Effector CD8-positive, alpha-beta T cell (primary cell): ENCODE results near the gene NR3C1.

Source experiments
- DNase-seq: peaks from one replicate; lab custom pipeline; 2025; lab: John Stamatoyannopoulos, UW

Gene NR3C1

GRCh38 chr5:143398451-143399237 lies 4.8 kb downstream of the NR3C1 start:
- DNase-seq = no peak

DNA sequence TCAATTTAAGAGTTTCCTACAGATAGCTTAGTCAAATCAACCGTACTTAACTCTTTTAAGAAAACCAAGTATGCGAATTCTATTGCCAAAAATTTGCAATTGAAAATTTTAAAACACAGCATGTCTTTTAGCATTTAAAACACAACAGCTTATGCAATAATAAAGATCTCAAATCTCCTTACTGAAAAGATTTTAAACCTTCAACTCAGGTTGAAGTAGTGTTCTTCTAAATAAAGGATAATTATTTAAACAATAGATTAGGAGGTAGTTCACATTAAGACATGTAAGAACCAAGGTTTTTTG lies 5.5 kb downstream of the NR3C1 start:
- DNase-seq = no peak

DNA sequence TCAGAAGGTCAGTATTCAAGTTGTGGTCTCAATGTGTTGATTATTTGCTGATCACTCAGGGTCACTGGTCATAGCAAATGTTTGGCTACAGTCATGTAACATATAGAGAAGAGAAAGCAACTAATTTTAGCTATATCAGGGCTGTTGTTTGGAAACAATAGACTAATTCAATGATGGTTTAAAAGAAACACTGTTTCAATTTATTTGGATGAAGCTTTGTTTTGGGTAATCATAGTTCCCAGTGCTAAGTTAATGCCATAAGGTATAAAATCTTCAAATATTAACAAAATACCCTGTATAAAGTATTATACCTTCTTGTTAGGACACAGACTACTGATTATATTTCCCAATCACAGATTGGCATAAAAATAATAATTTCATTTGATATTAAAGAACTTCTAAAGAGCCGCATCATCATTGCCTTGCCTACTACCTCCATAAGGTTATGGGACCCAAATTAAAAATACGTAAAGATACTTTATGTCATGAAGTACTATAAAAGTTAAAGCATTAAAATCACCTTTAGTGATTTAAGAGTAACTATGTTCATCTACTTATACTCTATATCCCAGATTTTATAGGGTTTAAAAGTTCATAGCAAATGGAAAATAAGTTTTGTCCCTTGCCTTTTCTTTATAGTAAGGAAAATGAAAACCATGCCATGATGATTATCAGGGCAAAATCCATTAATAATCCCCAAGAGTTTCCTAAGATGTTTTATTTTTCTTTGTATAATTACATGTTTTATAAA lies 6.0 kb downstream of the NR3C1 start:
- DNase-seq = no peak

- DNase-seq = no peak
Measured at GRCh38 chr5:143396353-143396940, 7.0 kb downstream of the NR3C1 start.

- no peak for DNase-seq
Measured at GRCh38 chr5:143395638-143396352, 7.7 kb downstream of the NR3C1 start.

- no peak for DNase-seq
Measured at GRCh38 chr5:143393524-143393923, 10.0 kb downstream of the NR3C1 start.

GRCh38 chr5:143390941-143391340 lies 12.5 kb downstream of the NR3C1 start:
- DNase-seq = no peak

- no peak for DNase-seq
Measured at GRCh38 chr5:143390258-143390657, 13.2 kb downstream of the NR3C1 start.

DNA sequence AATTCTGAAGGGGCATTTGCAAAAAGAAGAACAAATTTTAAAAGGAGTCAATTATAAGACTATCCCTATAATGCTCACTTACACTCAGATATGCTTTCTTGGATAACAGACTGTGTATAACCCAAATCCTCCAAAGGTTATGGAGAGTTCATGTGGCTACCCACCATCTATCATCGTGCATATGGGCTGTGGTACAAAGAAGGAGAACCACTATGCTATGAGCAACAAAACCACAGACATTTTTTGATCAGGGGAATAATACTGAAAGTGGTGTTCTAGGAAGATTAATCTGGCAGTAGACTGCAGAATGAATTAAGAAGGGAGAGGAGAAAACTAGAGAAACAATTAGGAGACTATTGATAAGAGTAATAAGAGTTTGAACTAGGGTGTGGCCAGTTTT lies 16.8 kb downstream of the NR3C1 start:
- DNase-seq = no peak

DNA sequence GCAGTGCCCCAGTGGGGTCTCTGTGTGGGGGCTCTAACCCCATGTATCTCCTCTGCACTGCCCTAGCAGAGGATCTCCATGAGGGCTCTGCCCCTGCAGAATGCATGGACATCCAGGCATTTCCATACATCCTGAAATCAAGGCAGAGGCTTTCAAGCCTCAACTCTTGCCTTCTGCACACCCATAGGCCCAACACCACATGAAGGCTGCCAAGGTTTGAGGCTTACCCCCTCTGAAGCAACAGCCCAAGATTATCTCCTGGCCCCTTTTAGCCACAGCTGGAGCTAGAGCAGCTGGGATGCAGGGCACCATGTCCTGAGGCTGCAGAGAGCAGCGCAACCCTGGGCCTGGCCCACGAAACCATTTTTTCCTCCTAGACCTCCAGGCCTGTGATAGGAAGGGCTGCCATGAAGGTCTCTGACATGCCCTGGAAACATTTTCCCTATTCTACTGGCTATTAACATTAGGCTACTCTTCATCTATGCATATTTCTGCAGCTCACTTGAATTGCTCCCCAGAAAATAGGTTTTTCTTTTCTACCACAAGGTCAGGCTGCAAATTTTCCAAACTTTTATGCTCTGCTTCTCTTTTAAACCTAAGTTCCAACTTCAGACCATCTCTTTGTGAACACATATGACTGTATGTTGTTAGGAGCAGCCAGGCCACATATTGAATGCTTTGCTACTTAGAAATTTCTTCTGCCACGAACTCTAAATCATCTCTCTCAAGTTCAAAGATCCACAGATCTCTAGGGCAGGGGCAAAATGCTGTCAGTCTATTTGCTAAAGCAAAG lies 18.4 kb downstream of the NR3C1 start:
- DNase-seq = no peak

DNA sequence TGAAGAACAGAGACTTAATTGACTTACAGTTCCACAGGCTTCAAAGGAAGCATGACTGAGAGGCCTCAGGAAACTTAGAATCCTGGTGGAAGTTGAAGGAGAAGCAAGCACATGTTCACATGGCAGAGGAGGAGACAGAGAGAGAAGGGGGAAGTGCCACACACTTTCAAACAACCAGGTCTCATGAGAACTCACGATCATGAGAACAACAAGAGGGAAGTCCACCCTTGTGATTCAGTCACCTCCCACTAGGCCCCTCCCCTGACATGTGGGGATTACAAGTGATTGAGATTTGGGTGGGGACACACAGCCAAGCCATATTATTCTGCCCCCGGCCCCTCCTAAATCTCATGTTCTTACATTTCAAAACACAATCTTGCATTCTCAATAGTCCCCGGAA lies 19.5 kb downstream of the NR3C1 start:
- no peak for DNase-seq

GRCh38 chr5:143379606-143380005 lies 23.9 kb downstream of the NR3C1 start:
- no peak for DNase-seq

- DNase-seq = no peak
Measured at GRCh38 chr5:143376911-143377813, 26.3 kb downstream of the NR3C1 start.

GRCh38 chr5:143376195-143376779 lies 27.2 kb downstream of the NR3C1 start:
- DNase-seq = no peak

GRCh38 chr5:143374496-143375217 lies 28.8 kb downstream of the NR3C1 start:
- no peak for DNase-seq

DNA sequence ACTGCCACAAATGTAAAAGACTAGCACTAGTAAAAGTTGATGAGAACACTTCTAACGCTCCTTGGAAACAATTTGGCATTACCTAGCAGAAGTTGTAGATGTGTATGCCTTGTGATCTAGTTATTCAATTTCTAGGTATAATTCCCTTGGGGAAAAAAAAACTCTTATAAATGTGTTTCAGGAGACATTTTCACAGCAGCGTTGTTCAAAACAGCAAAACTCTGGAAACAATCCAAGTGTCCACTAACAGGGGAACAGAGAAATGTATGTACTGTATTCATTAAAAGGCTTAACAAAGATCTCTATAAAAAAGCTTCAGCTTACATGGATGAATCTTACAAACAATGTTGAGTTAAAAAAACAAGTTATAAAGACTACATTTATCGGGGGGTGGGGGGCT lies 30.4 kb downstream of the NR3C1 start:
- no peak for DNase-seq

DNA sequence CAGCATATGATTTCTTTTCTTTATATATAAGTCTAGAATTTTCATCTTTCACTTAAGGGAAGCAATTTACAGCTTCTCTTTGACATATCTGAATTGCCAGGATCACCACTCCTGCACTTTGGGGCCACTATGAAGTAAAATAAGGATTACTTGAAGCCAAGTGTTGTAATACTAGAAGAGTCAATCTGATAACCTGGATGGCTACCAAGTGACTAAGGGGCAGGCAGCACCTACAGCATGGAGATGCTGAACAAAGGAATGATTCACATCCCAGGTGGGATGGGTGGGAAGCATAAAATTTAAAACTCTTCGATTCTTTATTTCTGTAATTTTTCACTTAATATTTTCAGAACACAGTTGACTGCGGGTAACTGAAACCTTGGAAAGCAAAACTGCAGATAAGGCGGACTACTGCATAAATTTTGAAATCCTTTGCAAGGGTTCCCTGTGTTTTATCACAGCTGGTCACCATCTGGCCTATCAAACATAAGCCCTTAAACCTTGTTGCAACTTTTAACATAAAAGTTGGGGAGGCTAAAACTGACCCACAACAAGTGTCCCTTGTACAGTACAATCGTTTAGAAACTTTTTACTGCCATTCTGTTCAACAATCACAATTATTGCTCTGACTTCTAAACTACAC lies 31.2 kb downstream of the NR3C1 start:
- no peak for DNase-seq

DNA sequence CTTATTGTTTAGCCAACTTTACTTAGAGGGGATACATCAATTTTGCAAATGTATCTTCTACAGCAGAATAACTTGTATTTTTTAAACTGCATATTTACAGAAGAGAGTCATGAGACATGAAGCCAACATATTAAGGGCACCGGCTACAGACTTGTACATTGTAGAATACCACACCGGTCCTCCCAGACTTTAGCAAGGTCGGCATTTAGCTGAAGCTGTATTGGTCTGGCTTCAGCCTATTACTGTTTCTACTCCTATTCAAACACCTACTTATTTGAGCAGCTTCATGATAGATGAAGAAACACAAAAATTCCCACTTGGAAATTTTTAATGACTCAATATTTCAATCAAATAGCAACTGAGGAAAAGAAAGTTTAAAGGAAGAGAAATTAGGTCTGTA lies 33.0 kb downstream of the NR3C1 start:
- DNase-seq = no peak

- no peak for DNase-seq
Measured at GRCh38 chr5:143364061-143364460, 39.4 kb downstream of the NR3C1 start.
